M059J (cell line): ENCODE measurements around the gene KCTD1. TPM values are rescaled to one million over a fixed set of nuclear protein-coding genes. Genes with fewer than 3 reads are reported as not detected.

Experiments used
- DNase-seq: peaks from one replicate; pipeline ENCODE4 v3.0.0-alpha.2; 2012; ENCODE audit warnings: low read depth
- total RNA-seq: library from RNA; depleted of rRNA; stranded (reverse); fragments of >200 nt; shearing (Covaris generic); gene quantifications from 2 replicates; pipeline ENCODE4 v1.2.3, GENCODE V29; 2014

Gene KCTD1
- total RNA-seq, 1 experiment from 2014 or later, result 25.8 TPM

GRCh38 chr18:26482569-26482968, 65.8 kb downstream of the KCTD1 start:
- peak; percentile 83 for DNase-seq

DNA sequence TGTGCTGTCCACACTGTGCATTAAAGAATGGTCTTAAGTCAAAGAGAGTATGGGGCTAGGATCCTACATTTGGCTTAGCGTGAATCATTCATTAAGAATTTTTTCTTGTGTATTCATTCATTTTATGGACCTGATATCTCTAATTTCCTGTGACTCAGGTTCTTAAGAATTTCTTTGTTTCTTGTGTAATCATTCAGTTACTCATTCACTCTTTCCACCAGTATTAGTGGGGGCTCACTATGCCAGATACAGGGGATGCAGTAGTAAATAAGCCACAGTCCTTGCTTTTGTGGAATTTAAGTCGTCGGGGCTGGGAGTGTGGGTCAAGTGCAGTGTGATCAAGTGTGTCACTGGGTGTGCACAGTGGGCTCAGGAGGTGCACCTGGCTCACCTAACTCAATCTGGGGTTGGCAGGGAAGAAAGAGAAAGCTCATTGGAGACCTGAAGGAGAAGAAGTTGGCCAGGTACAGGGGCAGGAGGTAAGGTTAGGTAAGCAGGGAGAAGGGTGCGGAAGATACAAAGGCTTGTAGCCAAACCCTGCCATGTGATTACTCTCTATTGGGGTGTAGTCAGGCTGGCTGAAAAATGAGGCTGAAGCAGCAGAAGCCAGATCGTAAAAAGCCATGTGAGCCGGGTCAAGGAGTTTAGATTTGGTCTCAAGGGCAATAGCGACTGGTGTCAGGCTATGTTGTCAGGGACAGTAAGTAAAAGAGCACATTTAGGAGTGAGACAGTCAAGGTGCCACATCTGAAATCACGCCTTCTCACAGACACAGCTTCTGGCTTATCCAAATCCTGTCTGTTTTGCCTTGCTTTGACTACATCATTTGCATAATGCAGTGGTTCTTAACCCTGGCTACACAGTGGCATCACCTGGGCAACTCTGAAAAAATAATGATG, 67.2 kb downstream of the KCTD1 start:
- DNase-seq, result peak; percentile 96

DNA sequence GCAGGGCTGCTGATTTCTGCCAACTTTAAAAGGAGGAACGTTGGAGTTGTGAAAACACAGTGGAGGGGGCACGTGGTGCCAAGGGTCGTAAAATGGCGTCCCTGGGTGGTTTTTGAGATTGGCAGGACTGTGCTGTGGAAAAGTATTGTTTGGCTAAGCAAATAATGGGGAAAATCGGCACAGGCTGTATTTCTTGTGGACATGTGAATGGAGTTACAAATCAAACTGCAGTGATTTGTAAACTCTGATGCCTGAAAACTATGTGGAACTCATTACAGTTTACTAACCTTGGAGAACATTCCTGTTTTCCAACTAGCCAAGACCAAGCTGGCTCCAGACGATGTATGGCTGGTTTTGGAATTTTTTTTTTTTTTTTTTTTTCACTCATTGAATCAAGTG, 68.7 kb downstream of the KCTD1 start:
- peak; percentile 20 for DNase-seq

DNA sequence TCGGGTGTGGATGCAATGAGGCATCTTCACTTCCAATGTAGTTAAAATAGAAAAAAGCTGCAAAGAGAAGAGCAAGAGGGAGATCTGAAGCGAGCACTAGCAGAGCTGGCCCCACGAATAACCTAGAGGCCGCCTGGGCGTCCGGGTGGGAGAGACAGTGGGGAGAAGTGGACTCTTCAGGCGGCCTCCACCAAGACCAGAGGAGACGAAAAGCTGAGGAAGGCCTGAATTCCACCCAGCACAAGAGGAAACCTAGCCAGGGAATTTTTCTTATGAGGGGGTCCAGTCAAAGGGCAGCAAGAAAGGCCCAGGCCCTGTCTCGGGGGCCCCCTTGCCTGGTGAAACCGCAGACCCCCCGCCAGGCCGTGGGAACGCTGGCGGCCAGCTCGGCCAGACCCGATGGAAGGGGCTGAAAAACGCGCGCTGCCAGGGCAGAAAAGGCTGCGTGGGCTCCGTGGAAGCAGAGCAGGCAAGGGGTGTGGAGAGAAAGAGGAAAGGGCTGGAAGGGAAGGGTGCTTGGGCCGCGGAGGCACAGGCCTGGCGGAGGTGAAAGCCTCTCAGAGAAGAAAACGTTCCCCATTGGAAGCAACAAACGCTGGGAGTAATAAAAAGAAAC, 69.2 kb downstream of the KCTD1 start:
- no peak for DNase-seq

- peak; percentile 66 for DNase-seq
These were observed 70.4 kb downstream of the KCTD1 start for GRCh38 chr18:26477828-26478466.

- no peak for DNase-seq
These were observed 71.7 kb downstream of the KCTD1 start for GRCh38 chr18:26476697-26477096.

DNA sequence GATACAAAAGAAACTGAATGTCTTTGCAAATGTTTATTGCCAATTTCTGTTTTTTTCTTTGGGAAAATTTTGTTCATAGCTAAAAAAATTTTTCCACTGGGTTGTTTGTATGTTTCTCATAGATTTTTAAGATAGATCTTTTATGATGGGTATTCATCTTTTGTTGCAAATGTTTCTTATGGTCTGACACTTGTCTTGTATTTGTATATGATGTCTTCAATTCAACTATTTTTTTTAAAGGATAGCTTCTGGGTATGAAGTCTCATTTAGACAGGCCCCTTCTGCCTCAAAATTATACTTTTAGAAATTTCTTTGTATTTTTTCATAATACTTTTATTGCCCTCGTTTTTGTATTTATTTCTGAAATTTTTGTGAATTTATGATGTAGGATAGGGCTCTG, 73.8 kb downstream of the KCTD1 start:
- DNase-seq, result no peak

- no peak for DNase-seq
These were observed 74.7 kb downstream of the KCTD1 start for GRCh38 chr18:26473672-26474071.

GRCh38 chr18:26471826-26472225, 76.5 kb downstream of the KCTD1 start:
- DNase-seq, result no peak

- DNase-seq, result peak; percentile 73
These were observed 77.3 kb downstream of the KCTD1 start for GRCh38 chr18:26471027-26471426.

GRCh38 chr18:26470011-26470637, 78.2 kb downstream of the KCTD1 start:
- no peak for DNase-seq

DNA sequence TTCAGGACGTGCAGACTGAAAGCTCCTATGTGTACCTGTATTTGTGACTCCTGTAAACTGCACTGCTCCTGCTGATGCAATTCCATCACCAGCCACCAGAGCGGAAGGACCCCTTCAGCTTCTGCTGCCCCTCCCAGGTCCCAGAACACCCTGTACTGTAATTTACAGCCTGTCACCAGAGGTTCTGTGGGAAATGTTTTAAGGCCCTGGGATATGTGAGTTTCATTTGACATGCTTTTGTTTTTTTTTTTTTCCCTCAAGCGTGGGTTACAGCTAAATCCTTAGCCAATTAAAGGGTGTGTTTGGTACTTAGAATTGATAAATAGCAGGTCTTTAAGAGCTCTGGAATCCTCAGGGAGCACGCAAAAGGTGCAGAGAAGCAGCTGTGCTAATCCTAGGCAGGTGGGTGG, 79.4 kb downstream of the KCTD1 start:
- peak; percentile 20 for DNase-seq

DNA sequence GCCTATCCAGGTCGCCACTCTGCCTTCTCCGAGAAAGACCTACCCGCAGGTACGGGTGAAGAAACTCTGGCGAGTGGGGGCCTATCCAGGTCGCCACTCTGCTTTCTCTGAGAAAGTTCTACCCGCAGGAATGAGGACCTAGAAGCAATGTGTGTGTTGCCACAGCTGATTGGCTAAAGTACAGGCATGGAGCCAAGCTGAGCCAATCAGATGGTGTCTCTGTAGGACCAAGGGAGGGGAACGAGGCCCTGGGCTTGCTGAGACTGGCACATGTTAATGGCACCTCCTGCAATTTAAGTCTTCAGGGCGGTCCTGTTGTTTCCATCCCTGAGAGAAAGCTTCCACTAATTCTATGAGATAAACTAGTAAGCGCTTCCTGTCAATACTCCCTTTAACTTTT, 82.3 kb downstream of the KCTD1 start:
- no peak for DNase-seq

- DNase-seq, result no peak
These were observed 82.9 kb downstream of the KCTD1 start for GRCh38 chr18:26465431-26465830.

- DNase-seq, result no peak
These were observed 84.0 kb downstream of the KCTD1 start for GRCh38 chr18:26464128-26465011.

- DNase-seq, result no peak
These were observed 86.0 kb downstream of the KCTD1 start for GRCh38 chr18:26462355-26462754.

DNA sequence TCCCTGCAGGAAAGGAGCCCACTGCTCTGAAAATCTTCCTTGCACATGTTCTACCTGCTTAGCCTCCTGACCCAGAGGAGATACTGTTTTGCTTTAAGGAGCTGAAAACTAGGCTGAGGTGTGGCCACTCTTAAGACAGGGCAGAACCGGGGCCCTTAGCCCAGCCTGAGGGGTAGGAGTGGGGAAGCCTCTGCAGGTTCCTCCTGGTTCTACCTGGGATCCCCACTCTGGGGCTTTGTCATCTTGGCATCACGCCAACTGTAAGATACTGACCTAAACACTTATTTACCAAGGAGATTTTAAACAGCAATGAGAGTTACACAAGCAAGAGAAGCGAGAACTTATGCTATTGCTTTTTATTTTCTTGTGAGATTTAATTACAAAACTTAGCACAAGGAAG, 86.9 kb downstream of the KCTD1 start:
- DNase-seq, result no peak

GRCh38 chr18:26460449-26461091, 87.8 kb downstream of the KCTD1 start:
- no peak for DNase-seq

DNA sequence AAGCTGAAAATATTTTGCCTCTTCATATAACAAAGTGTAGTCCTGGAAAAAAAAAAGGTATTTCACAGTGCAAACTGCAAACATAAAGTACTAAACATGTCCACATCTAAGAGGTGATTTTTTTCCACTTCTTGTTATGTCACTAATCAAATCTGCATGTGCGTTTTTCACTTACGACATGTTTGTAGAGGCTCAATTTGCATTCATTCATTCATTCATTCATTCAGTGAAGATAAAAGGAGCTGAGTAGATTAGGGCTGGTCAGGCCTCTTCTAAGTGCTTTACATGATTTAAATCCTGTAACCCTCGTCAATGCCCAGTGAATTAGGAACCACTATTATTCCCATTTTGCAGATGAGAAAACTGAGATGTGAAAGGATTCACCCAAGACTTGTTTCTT, 88.5 kb downstream of the KCTD1 start:
- no peak for DNase-seq

DNA sequence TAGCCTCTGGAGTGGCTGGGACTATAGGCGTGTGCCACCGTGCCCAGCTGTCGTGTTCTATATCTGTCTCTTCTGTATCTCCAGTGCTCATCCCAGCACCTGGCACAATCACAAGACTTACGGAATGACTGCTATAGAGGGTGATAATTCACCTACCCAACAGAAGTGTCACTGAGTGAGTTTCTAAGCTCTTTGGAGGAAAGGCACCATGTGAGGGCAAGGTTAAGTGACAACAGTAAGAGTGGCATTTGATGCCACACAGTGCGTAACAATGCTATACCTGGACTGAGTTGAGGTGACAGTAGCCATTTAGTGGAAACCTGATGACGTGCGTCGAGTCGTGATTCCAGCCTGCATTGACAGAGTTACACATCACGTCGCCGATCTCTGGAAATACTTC, 89.0 kb downstream of the KCTD1 start:
- no peak for DNase-seq
